ENCODE measurements around the gene DLX3. TPM values are rescaled to one million over a fixed set of nuclear protein-coding genes. Genes with fewer than 3 reads are reported as not detected.

Gene DLX3
- total RNA-seq, 1 experiment from 2014 or later: not detected

- ChIA-PET CTCF (interaction anchor here (0.7 kb wide), 1 partner anchor 290 kb away, joined by 3 read pairs; no protein-coding TSS in a partner anchor), POLR2A (ENCODE audit: low non-redundant PET) (no interaction called here)
- H3K36me3 ChIP-seq (ENCODE audit: insufficient read depth, low read length, poor library complexity, severe bottlenecking): no peaks in the 10 kb centered on the region
- H3K9me3 ChIP-seq (ENCODE audit: low read depth, low read length, poor library complexity, severe bottlenecking): no peaks in the 10 kb centered on the region
- peaks cover 3% of the 10 kb centered on the region for H3K4me1 ChIP-seq (ENCODE audit: insufficient read depth, low read length, poor library complexity, severe bottlenecking)
- no peak overlapping the region for H3K4me3 ChIP-seq (ENCODE audit: low read depth, low read length, poor library complexity, severe bottlenecking)
- BruUV-seq (replicated peaks): no TSS peak
- H3K27me3 ChIP-seq (replicated peaks; ENCODE audit: insufficient read depth, low read depth, low read length, poor library complexity): peaks cover 68% of the 10 kb centered on the region
- intact Hi-C loops (cut with micrococcal nuclease; ENCODE audit: unreplicated experiment): no loop called here
- H3K27ac ChIP-seq (ENCODE audit: low read depth, low read length, poor library complexity, severe bottlenecking): no peak overlapping the region
- no peak for TF ChIP-seq EZH2 (IDR thresholded peaks at IDR 0.05; ENCODE audit: borderline replicate concordance, low read depth, low read length, poor library complexity, severe bottlenecking)
- no peak for TF ChIP-seq CTCF (conservative IDR thresholded peaks at IDR 0.05; ENCODE audit: low read depth, low read length)
- DNase-seq (ENCODE audit: low spot score): no peak
Observed at GRCh38 chr17:49990331-49990730, 4.7 kb downstream of the DLX3 start.

GRCh38 chr17:49989518-49989880 lies 5.5 kb downstream of the DLX3 start:
- H3K4me3 ChIP-seq (ENCODE audit: low read depth, low read length, poor library complexity, severe bottlenecking): no peak overlapping the region
- peaks cover 60% of the 10 kb centered on the region for H3K27me3 ChIP-seq (replicated peaks; ENCODE audit: insufficient read depth, low read depth, low read length, poor library complexity)
- no TSS peak for BruUV-seq (replicated peaks)
- no peak for DNase-seq (ENCODE audit: low spot score)
- H3K36me3 ChIP-seq (ENCODE audit: insufficient read depth, low read length, poor library complexity, severe bottlenecking): no peaks in the 10 kb centered on the region
- no peak for TF ChIP-seq EZH2 (IDR thresholded peaks at IDR 0.05; ENCODE audit: borderline replicate concordance, low read depth, low read length, poor library complexity, severe bottlenecking)
- no peak for TF ChIP-seq CTCF (conservative IDR thresholded peaks at IDR 0.05; ENCODE audit: low read depth, low read length)
- peaks cover 1% of the 10 kb centered on the region for H3K4me1 ChIP-seq (ENCODE audit: insufficient read depth, low read length, poor library complexity, severe bottlenecking)
- H3K27ac ChIP-seq (ENCODE audit: low read depth, low read length, poor library complexity, severe bottlenecking): no peak overlapping the region
- no peaks in the 10 kb centered on the region for H3K9me3 ChIP-seq (ENCODE audit: low read depth, low read length, poor library complexity, severe bottlenecking)
- POLR2A ChIA-PET (ENCODE audit: low non-redundant PET): no interaction called here
- CTCF ChIA-PET: interaction anchor here (0.7 kb wide), 1 partner anchor 290 kb away, joined by 3 read pairs; no protein-coding TSS in a partner anchor
- intact Hi-C loops (cut with micrococcal nuclease; ENCODE audit: unreplicated experiment): no loop called here

GRCh38 chr17:49987681-49988441 lies 7.2 kb downstream of the DLX3 start:
- intact Hi-C loops (cut with micrococcal nuclease; ENCODE audit: unreplicated experiment): no loop called here
- Histone ChIP-seq H3K27ac (ENCODE audit: low read depth, low read length, poor library complexity, severe bottlenecking) (no peak overlapping the region), H3K9me3 (ENCODE audit: low read depth, low read length, poor library complexity, severe bottlenecking) (no peaks in the 10 kb centered on the region), H3K4me3 (ENCODE audit: low read depth, low read length, poor library complexity, severe bottlenecking) (no peak overlapping the region), H3K27me3 (replicated peaks; ENCODE audit: insufficient read depth, low read depth, low read length, poor library complexity) (peaks cover 43% of the 10 kb centered on the region), H3K4me1 (ENCODE audit: insufficient read depth, low read length, poor library complexity, severe bottlenecking) (no peaks in the 10 kb centered on the region), H3K36me3 (ENCODE audit: insufficient read depth, low read length, poor library complexity, severe bottlenecking) (no peaks in the 10 kb centered on the region)
- ChIA-PET POLR2A (ENCODE audit: low non-redundant PET) (no interaction called here), CTCF (no interaction called here)
- TF ChIP-seq EZH2 (IDR thresholded peaks at IDR 0.05; ENCODE audit: borderline replicate concordance, low read depth, low read length, poor library complexity, severe bottlenecking): no peak
- TF ChIP-seq CTCF (conservative IDR thresholded peaks at IDR 0.05; ENCODE audit: low read depth, low read length): no peak
- no TSS peak for BruUV-seq (replicated peaks)
- DNase-seq (ENCODE audit: low spot score): peak; percentile 62

All from A673 (cell line).